Skeletal muscle tissue (tissue), 4 donors: ENCODE results near the gene GDPD3. TPM values are rescaled to one million over a fixed set of nuclear protein-coding genes. Genes with fewer than 3 reads are reported as not detected.
A peak's percentile ranks its signal among the peaks of the same experiment; 100 is the strongest.

Experiments used
- H3K27ac ChIP-seq: one replicate; pipeline ENCODE4 v1.7.0; 2013; ENCODE audit warnings: mild to moderate bottlenecking, low read depth, low read length, inconsistent platforms
- H3K27me3 ChIP-seq, 3 donors: one replicate each; pipeline ENCODE4 v1.7.0; 2013; ENCODE audit warnings: low read length in 3 of 3; ENCODE audit not compliant: control insufficient read depth in 3 of 3, insufficient read depth in 3 of 3
- H3K36me3 ChIP-seq, 3 donors: one replicate each; pipeline ENCODE4 v1.7.0; 2013; ENCODE audit warnings: low read length in 3 of 3; ENCODE audit not compliant: control insufficient read depth in 3 of 3, insufficient read depth in 3 of 3
- H3K4me1 ChIP-seq, 3 donors: one replicate each; pipeline ENCODE4 v1.7.0; 2013; ENCODE audit warnings: low read length in 3 of 3, mild to moderate bottlenecking in 3 of 3; ENCODE audit not compliant: control insufficient read depth in 3 of 3, insufficient read depth in 3 of 3
- H3K4me3 ChIP-seq, 3 donors: one replicate each; pipeline ENCODE4 v1.7.0; 2013; ENCODE audit warnings: low read length in 3 of 3
- H3K9ac ChIP-seq, 3 donors: one replicate each; pipeline ENCODE4 v1.7.0; 2013; ENCODE audit warnings: low read length in 3 of 3, mild to moderate bottlenecking in 3 of 3, moderate library complexity in 2 of 3, low read depth in 1 of 3
- H3K9me3 ChIP-seq, 3 donors: one replicate each; pipeline ENCODE4 v1.7.0; 2013; ENCODE audit warnings: low read length in 3 of 3; ENCODE audit not compliant: control insufficient read depth in 3 of 3
- total RNA-seq: library from RNA; depleted of rRNA; stranded (reverse); fragments of >200 nt; gene quantifications from one replicate; pipeline ENCODE4 v1.2.3, GENCODE V29; 2014
- donor health status: Osteomylitis.

The GDPD3 gene
- total RNA-seq, 1 donor from 2014 or later, result 0.52 TPM

DNA sequence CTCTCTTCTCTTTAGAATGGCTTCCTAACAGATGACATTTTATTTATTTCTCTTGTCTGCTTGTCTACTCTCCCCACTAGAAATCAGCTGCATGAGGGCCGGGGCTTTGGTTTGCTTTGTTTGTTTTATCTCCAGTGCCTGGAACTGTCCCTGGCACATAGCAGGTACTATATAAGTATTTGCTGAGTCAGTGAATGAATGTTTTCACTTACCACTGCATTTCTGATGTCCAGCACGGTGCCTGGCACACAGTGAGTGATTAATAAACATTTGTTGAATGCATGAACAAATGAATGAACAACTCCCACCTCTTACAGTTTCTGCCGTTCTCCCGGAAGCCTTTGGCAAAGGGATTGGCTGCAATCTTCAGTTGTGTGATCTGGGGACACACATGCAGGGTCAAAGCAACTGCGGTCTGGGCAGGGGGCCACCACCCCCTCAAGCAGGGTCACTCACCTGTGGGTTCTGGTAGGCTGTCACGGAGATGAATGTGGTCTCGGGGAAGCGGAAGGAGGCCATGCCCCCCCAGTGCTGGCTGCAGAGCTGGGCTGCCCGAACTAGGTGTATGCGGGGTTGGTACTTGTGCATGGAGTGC, 25.0 kb downstream of the GDPD3 start:
- Histone ChIP-seq H3K27ac (no peak overlapping the region), H3K9me3 (no peaks in the 10 kb centered on the region), H3K4me3 (no peak overlapping the region), H3K27me3 (no peaks in the 10 kb centered on the region), H3K36me3 (peaks cover 18 to 21% (median 20%) of the 10 kb centered on the region in 3 donors), H3K9ac (peak overlapping the region in 1 of 3 donors; percentile 16), H3K4me1 (peaks cover 10 to 28% (median 24%) of the 10 kb centered on the region in 3 donors)

DNA sequence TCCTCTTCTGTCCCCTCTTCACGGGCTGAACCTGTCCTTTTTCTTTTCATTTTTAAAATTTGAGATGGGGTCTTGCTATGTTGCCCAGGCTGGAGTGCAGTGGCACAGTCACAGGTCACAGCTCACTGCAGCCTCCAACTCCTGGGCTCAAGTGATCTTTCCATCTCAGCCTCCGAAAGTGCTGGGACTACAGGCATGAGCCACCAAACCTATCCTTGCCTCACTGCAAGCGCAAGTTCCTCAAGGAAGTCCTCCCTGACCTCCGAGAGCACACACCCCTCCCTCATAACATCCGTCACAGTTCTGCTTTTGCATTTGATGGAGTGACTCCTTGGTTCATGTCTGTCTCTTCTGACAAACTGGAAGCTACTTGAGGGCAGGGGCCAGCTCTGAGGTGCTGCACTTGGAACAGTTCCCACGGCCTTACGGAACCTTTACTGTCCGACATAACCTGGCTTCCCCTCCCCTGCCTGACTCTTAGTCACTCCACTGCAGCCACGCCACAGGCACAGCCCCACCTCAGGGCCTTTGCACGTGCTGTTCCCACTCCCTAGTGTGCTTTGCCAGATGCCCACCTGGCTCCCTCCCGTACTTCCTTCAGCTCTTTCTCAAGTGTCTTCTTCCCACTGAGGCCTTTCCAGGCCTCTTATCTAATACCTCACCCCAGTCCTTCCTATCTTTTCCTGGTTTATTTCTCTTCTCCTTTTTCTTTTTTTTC, 26.0 kb downstream of the GDPD3 start:
- Histone ChIP-seq H3K9ac (no peak overlapping the region), H3K4me3 (no peak overlapping the region), H3K27me3 (no peaks in the 10 kb centered on the region), H3K36me3 (peaks cover 28 to 31% (median 30%) of the 10 kb centered on the region in 3 donors), H3K27ac (no peak overlapping the region), H3K9me3 (no peaks in the 10 kb centered on the region), H3K4me1 (peaks cover 5 to 18% (median 17%) of the 10 kb centered on the region in 3 donors)

DNA sequence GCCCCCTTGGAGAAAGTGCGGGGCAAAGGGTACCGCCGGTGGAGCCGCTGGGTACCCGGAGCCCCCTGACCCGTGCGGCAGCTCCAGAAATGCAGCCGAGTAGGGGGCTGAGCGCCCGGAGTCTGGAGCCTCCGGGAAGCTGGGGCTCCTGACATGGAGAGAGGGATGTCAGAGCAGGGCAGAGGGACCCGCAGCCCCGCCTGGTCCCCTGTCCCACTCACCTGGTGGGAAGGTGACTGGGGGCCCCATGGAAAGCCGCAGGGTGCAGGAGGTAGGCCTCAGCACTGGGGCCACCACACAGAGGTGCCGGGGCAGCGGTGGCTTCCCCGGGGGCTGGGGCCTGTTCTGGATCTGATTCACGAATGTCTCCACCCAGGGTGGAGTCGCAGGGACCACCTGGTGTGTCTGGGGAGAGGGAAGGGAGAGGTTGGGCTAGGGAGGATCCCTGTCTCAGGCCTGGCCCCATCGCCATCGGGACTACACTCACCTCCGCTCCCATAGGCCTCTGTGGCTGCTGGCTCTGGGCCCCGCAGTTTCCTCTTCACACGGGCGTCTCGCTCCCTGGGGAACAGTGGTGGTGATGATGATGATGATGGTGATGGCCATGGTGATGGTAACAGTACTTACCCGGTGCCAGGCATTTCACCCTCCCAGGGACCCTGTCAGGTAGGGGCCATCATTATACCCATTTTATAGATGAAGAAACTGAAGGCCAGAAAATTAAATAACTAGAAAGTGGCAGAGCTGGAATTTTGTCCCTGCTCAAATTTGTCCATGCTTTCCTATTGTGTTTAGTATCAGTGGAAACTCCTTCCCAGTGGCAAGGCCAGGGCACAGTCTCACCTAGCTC, 26.8 kb downstream of the GDPD3 start:
- Histone ChIP-seq H3K4me1 (peaks cover 0 to 10% (median 10%) of the 10 kb centered on the region in 3 donors), H3K27ac (no peak overlapping the region)

DNA sequence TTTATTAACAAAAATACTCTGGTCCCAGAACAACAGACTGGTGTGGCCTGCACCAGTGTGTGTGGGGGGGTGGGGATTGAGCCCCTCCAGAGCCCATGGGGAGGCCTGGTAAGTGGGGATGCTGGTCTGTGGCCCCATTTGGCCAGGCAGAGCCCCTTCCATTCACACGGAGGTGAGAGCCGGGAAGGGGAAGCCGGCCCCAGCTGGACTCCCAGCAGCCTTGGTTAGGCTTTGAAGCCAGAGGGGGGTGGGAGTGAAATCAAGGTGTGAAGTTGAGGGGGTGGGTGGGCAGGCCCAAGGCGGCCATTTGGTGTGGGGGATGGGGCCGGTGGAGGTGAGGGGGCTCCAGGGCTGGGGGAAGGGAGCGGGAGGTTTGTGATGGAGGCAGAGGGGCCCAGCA, 27.5 kb downstream of the GDPD3 start:
- H3K36me3 ChIP-seq, result peaks cover 39 to 43% (median 40%) of the 10 kb centered on the region in 3 donors

More for the DNA sequence above, 26.8 kb downstream of the GDPD3 start:
- Histone ChIP-seq H3K4me3 (no peak overlapping the region), H3K9me3 (no peaks in the 10 kb centered on the region), H3K27me3 (no peaks in the 10 kb centered on the region), H3K9ac (no peak overlapping the region), H3K36me3 (peaks cover 34 to 36% (median 34%) of the 10 kb centered on the region in 3 donors)

DNA sequence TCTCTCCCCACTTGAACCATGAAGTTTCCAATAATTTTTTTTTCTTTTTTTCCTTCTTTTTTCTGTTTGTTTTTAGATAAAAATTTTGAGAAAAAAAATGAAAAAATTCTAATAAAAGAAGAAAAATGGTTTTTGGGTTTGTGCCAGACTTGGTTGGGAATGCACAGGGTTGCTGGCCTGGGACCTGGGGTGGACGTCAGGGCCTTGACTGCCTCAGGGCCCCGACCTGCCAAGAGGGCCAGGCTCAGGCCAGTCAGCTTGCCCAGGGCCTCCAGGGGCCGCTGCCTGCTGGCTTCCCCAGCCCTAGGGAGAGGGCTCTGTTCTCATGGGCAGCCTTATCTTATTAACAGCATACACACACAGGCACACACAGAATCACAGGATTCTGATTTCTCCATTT, 28.1 kb downstream of the GDPD3 start:
- Histone ChIP-seq H3K4me1 (peaks cover 0 to 5% (median 2%) of the 10 kb centered on the region in 3 donors), H3K27me3 (no peaks in the 10 kb centered on the region), H3K36me3 (peaks cover 41 to 46% (median 42%) of the 10 kb centered on the region in 3 donors), H3K27ac (peak overlapping the region; percentile 10), H3K9me3 (no peaks in the 10 kb centered on the region), H3K9ac (peak overlapping the region in 1 of 3 donors; percentile 8), H3K4me3 (no peak overlapping the region)

More for the DNA sequence above, 27.5 kb downstream of the GDPD3 start:
- Histone ChIP-seq H3K4me1 (peaks cover 0 to 8% (median 6%) of the 10 kb centered on the region in 3 donors), H3K27ac (peak overlapping the region; percentile 10), H3K4me3 (no peak overlapping the region), H3K9me3 (no peaks in the 10 kb centered on the region), H3K9ac (peak overlapping the region in 1 of 3 donors; percentile 8), H3K27me3 (no peaks in the 10 kb centered on the region)

DNA sequence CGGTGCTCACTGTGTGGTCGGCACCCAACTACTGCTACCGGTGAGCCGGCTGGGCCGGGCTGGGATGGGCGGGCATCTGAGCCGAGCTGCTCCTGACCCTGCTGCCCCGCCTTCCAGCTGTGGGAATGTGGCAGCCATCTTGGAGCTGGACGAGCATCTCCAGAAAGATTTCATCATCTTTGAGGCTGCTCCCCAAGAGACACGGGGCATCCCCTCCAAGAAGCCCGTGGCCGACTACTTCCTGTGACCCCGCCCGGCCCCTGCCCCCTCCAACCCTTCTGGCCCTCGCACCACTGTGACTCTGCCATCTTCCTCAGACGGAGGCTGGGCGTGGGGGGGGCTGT, 28.5 kb downstream of the GDPD3 start:
- Histone ChIP-seq H3K4me3 (no peak overlapping the region), H3K27me3 (no peaks in the 10 kb centered on the region), H3K9me3 (no peaks in the 10 kb centered on the region), H3K4me1 (peaks cover 0 to 5% (median under 1%) of the 10 kb centered on the region in 3 donors), H3K9ac (no peak overlapping the region), H3K36me3 (peaks cover 43 to 46% (median 43%) of the 10 kb centered on the region in 3 donors), H3K27ac (peak overlapping the region; percentile 36)

DNA sequence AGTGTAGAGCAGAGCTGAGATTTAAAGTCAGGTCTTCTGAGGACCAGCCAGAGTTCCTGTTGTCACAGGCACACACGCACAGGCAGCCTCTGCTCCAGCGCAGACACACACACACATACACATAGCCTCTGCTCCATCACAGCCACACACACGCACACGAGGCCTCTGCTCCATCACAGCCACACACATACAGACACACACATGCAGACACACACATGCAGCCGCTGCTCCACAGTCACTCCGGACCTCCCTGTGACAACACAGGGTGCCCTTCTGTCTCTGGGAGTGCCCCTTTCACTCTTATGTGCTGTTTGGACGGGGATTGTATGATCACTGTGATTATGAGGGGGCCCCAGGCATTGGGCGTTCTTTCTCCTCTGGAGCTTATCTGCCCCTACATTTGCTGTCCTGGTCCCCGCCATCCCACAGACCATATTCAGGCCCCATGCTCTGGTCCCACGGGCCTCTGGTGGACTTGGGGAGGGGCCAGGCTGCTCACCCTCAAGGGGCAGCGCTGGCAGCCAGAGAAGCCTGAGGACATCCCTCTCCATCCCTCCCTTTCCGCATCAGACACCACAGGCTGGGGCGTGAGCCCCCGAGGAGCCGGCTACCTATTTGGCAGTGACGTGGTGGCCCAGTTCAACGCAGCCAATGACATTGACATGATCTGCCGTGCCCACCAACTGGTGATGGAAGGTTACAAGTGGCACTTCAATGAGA, 29.1 kb downstream of the GDPD3 start:
- peaks cover 0 to 5% (median 5%) of the 10 kb centered on the region in 3 donors for H3K4me1 ChIP-seq
- no peak overlapping the region for H3K9ac ChIP-seq
- H3K27me3 ChIP-seq, result no peaks in the 10 kb centered on the region
- peaks cover 46 to 48% (median 48%) of the 10 kb centered on the region in 3 donors for H3K36me3 ChIP-seq
- H3K4me3 ChIP-seq, result no peak overlapping the region
- H3K27ac ChIP-seq, result peak overlapping the region; percentile 36
- H3K9me3 ChIP-seq, result no peaks in the 10 kb centered on the region

DNA sequence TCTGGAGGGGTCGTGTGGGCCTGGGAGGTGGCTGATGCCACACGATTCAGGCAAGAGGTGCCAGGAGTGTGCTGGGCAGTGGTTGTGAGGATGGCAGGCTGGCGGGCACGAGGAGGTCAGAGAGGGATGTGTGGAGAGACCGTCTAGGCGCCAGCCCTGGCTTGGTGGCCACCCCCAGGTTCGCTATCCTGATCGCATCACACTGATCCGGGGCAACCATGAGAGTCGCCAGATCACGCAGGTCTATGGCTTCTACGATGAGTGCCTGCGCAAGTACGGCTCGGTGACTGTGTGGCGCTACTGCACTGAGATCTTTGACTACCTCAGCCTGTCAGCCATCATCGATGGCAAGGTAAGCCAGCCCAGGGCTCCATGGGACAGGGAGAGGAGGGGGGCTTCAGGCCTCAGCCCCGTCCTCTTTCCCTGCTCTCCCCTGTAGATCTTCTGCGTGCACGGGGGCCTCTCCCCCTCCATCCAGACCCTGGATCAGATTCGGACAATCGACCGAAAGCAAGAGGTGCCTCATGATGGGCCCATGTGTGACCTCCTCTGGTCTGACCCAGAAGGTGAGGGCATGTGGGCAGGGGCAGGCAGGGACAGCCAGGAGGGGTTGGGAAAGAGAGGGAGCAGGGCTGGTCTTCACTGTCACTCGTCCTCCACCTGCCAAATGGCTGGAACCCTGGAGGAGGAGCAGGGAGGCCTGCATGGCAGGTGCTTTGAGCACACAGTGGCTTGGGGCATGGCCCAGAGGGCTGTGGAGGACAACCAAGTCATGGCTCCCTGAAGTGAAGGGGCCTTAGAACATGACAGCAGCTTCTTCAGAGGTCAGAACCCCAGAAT, 29.9 kb downstream of the GDPD3 start:
- Histone ChIP-seq H3K9ac (no peak overlapping the region), H3K9me3 (no peaks in the 10 kb centered on the region), H3K4me3 (no peak overlapping the region), H3K4me1 (peaks cover 4 to 5% (median 5%) of the 10 kb centered on the region in 3 donors), H3K36me3 (peaks cover 52 to 53% (median 53%) of the 10 kb centered on the region in 3 donors), H3K27ac (no peak overlapping the region), H3K27me3 (no peaks in the 10 kb centered on the region)
